GM12872 (cell line): ENCODE data around the gene UCP2.

Source experiments
- TF ChIP-seq, protein P1 (sequence below): IDR thresholded peaks from 3 replicates; pipeline ENCODE4 v1.5.1; 2011; ENCODE audit warnings: low read depth, mild to moderate bottlenecking, low read length, moderate library complexity; ENCODE audit not compliant: insufficient read depth

The UCP2 gene

GRCh38 chr11:73975479-73975757 is 7.2 kb downstream of the UCP2 start:
- TF ChIP-seq, protein P1, sequence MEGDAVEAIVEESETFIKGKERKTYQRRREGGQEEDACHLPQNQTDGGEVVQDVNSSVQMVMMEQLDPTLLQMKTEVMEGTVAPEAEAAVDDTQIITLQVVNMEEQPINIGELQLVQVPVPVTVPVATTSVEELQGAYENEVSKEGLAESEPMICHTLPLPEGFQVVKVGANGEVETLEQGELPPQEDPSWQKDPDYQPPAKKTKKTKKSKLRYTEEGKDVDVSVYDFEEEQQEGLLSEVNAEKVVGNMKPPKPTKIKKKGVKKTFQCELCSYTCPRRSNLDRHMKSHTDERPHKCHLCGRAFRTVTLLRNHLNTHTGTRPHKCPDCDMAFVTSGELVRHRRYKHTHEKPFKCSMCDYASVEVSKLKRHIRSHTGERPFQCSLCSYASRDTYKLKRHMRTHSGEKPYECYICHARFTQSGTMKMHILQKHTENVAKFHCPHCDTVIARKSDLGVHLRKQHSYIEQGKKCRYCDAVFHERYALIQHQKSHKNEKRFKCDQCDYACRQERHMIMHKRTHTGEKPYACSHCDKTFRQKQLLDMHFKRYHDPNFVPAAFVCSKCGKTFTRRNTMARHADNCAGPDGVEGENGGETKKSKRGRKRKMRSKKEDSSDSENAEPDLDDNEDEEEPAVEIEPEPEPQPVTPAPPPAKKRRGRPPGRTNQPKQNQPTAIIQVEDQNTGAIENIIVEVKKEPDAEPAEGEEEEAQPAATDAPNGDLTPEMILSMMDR, result no peak

DNA sequence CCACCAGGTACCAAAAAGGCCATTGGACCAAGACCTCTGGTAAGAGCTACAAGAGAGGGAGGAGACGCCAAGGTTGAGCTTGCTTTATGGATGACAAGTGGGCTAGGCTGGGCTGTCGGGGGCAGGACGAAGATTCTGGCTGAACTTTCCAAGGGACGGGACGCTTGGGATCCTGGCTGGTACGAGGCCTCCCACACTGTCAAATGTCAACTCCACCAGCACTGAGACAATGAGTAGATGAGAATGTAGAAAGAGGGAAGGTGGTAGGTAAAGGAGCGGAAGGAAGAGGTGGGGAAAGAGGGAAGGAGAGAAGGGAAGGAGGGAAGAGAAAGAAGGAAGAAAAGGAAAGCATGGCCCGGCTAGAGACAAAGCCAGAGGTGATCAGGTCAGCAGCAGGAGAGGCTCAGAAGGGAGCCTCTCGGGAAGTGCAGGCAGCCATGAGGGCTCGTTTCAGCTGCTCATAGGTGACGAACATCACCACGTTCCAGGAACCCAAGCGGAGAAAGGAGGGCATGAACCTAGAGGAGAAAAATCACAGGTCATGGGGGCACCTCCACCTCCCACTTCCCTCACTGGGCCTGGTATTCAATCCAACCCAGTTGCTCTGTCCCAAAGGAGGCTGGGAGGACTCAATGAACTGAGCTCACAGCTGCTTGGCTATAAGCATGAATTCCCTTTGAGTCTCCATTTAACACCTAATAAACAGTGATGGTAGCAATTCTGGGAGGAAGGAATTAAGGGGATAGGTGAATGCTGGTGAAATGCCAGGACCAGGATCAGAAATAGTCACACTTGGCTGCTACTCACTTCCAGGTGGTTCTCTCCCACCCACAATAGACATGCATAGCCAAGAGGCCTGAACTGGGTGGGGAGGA is 7.8 kb downstream of the UCP2 start:
- TF ChIP-seq, protein P1, result no peak

GRCh38 chr11:73972620-73973449 is 9.8 kb downstream of the UCP2 start:
- TF ChIP-seq, protein P1, result no peak

- TF ChIP-seq, protein P1, result no peak
These were observed 10.5 kb downstream of the UCP2 start for GRCh38 chr11:73972187-73972586.

GRCh38 chr11:73971175-73971719 is 11.4 kb downstream of the UCP2 start:
- TF ChIP-seq, protein P1, result no peak

GRCh38 chr11:73969991-73970800 is 12.4 kb downstream of the UCP2 start:
- TF ChIP-seq, protein P1, result no peak

- TF ChIP-seq, protein P1, result no peak
These were observed 13.6 kb downstream of the UCP2 start for GRCh38 chr11:73969091-73969490.
